Measurements from ENCODE around the gene ETHE1.

- TF ChIP-seq CTCF (IDR thresholded peaks at IDR 0.05): peak; percentile 52 to 73 (median 61)
- no peak for TF ChIP-seq POLR2A (IDR thresholded peaks at IDR 0.05)
These were observed 8.1 kb upstream of the ETHE1 start for GRCh38 chr19:43534816-43535761.
